Common myeloid progenitor, CD34-positive (primary cell): ENCODE results near the gene USP21. TPM values are rescaled to one million over a fixed set of nuclear protein-coding genes. Genes with fewer than 3 reads are reported as not detected.

Source experiments
- CTCF ChIA-PET: fragments of 350-600 bp; sonication (Branson Sonifier 250); formaldehyde crosslinking; loops from one replicate; lab custom pipeline; 2021; ENCODE audit warnings: antibody characterized with exemption; lab: Charles Lee
- POLR2A ChIA-PET: fragments of 350-600 bp; sonication (Branson Sonifier 250); formaldehyde crosslinking; loops from one replicate; lab custom pipeline; 2021; ENCODE audit warnings: antibody characterized with exemption; lab: Charles Lee
- DNase-seq, 3 donors: peaks; one replicate each; pipeline versions ENCODE4 v3.0.0 to v3.0.0-alpha.2; 2013
- H3K27ac ChIP-seq, 2 experiments: 1 replicate in 1 of 2; 2 replicates in 1 of 2; pipeline ENCODE4 v1.7.0; 2013; ENCODE audit warnings: inconsistent platforms in 2 of 2, low read length in 2 of 2, mild to moderate bottlenecking in 2 of 2, low read depth in 1 of 2, moderate library complexity in 1 of 2; ENCODE audit not compliant: severe bottlenecking in 2 of 2, insufficient read depth in 1 of 2, poor library complexity in 1 of 2
- H3K27me3 ChIP-seq, 5 experiments: replicated peaks in 2 of 5; 1 replicate in 3 of 5; 2 replicates in 2 of 5; pipeline versions ENCODE4 v1.6.1 to v1.7.0; 2013; ENCODE audit warnings: low read length in 4 of 5, mild to moderate bottlenecking in 2 of 5, moderate library complexity in 2 of 5, inconsistent platforms in 1 of 5; ENCODE audit not compliant: insufficient read depth in 5 of 5, control insufficient read depth in 4 of 5
- H3K36me3 ChIP-seq, 4 experiments: 1 replicate in 2 of 4; 2 replicates in 2 of 4; pipeline versions ENCODE4 v1.6.1 to v1.7.0; 2013; ENCODE audit warnings: low read length in 3 of 4, control low read depth in 1 of 4, mild to moderate bottlenecking in 1 of 4; ENCODE audit not compliant: control insufficient read depth in 4 of 4, insufficient read depth in 4 of 4
- H3K4me1 ChIP-seq, 4 experiments: 1 replicate in 3 of 4; 2 replicates in 1 of 4; pipeline versions ENCODE4 v1.6.1 to v1.7.1; 2013; ENCODE audit warnings: low read length in 3 of 4, mild to moderate bottlenecking in 3 of 4, control low read depth in 1 of 4, inconsistent platforms in 1 of 4, moderate library complexity in 1 of 4; ENCODE audit not compliant: control insufficient read depth in 4 of 4, insufficient read depth in 4 of 4; ENCODE audit errors: control extremely low read depth in 1 of 4
- H3K4me3 ChIP-seq, 7 experiments: 1 replicate in 4 of 7; 2 replicates in 3 of 7; pipeline versions ENCODE4 v1.5.1 to v1.7.0; 2013; ENCODE audit warnings: mild to moderate bottlenecking in 7 of 7, low read length in 6 of 7, moderate library complexity in 6 of 7, inconsistent platforms in 2 of 7, low read depth in 2 of 7, control low read depth in 1 of 7; ENCODE audit not compliant: insufficient read depth in 4 of 7, control insufficient read depth in 1 of 7; ENCODE audit errors: extremely low read depth in 1 of 7
- H3K9me3 ChIP-seq, 5 experiments: 1 replicate in 4 of 5; 2 replicates in 1 of 5; pipeline versions ENCODE4 v1.6.1 to v1.7.1; 2013; ENCODE audit warnings: low read length in 4 of 5, mild to moderate bottlenecking in 2 of 5, inconsistent platforms in 1 of 5, low read depth in 1 of 5, moderate library complexity in 1 of 5; ENCODE audit not compliant: control insufficient read depth in 4 of 5, insufficient read depth in 2 of 5; ENCODE audit errors: control extremely low read depth in 1 of 5
- WGBS: methylation state at CpG from one replicate; pipeline ENCODE4 v1.1.5; 2013; ENCODE audit not compliant: insufficient coverage; 5-methylcytosine and 5-hydroxymethylcytosine counted together
- polyA plus RNA-seq: library from polyadenylated mRNA; unstranded; fragments of 120-200 nt; gene quantifications from one replicate; pipeline ENCODE4 v1.2.1, GENCODE V29; 2013

Gene USP21, protein sequence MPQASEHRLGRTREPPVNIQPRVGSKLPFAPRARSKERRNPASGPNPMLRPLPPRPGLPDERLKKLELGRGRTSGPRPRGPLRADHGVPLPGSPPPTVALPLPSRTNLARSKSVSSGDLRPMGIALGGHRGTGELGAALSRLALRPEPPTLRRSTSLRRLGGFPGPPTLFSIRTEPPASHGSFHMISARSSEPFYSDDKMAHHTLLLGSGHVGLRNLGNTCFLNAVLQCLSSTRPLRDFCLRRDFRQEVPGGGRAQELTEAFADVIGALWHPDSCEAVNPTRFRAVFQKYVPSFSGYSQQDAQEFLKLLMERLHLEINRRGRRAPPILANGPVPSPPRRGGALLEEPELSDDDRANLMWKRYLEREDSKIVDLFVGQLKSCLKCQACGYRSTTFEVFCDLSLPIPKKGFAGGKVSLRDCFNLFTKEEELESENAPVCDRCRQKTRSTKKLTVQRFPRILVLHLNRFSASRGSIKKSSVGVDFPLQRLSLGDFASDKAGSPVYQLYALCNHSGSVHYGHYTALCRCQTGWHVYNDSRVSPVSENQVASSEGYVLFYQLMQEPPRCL
- polyA plus RNA-seq: 26.2 TPM

- 4% methylated on average over 53 of the region's 60 CpGs for WGBS
- H3K4me3 ChIP-seq: peak within 1 kb of the TSS; percentile 59 to 95 (median 87)
- peak; percentile 87 to 93 (median 92) for DNase-seq
- peak within 1 kb of the TSS; percentile 84 to 90 for H3K27ac ChIP-seq
- H3K9me3 ChIP-seq: no peaks in the 10 kb centered on the region
- CTCF ChIA-PET: interaction anchor here (0.7 to 3.2 kb wide), 8 partner anchors 7 to 61 kb away, joined by 3 to 14 read pairs (median 6); partner anchors contain the start of genes B4GALT3, KLHDC9, NIT1 and PFDN2
- POLR2A ChIA-PET: no interaction called here
- peaks cover 8 to 57% (median 27%) of the 10 kb centered on the region in 4 experiments for H3K36me3 ChIP-seq
- peaks cover 2 to 34% (median 28%) of the 10 kb centered on the region in 4 experiments for H3K4me1 ChIP-seq
- H3K27me3 ChIP-seq: no peaks in the 10 kb centered on the region
Measured at GRCh38 chr1:161159087-161159912, at the start of gene USP21. Gene USP21 (plus strand): TSS chr1:161159500. CDS start chr1:161160641, 1,141 bp downstream.

DNA sequence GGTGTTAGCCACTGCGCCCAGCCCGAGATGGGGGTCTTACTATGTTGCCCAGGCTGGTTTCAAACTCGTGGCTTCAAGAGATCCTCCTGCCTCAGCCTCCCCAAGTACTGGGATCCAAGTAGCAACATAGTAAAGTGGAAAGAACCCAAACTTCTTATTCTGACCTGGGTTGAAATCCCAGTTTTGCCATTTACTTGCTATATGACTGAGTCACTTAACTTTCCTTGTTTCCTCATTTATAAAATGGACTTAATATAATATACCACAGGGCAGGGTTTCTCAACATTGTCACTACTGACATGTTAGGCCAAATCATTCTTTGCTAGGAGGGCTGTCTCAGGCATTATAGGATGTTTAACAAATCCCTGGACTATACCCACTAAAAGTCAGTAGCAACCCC, 48.2 kb upstream of the USP21 start:
- Histone ChIP-seq H3K27ac (peak overlapping the region; percentile 12 to 27), H3K4me1 (peaks cover 31 to 50% (median 38%) of the 10 kb centered on the region in 4 experiments), H3K27me3 (no peaks in the 10 kb centered on the region), H3K4me3 (peak overlapping the region in 1 of 7 experiments; percentile 2), H3K36me3 (peaks cover 0 to 15% (median 7%) of the 10 kb centered on the region in 4 experiments), H3K9me3 (no peaks in the 10 kb centered on the region)
- 90% methylated on average over 3 of the region's 3 CpGs for WGBS
- ChIA-PET CTCF (interaction anchor here (1.3 kb wide), 1 partner anchor 10 kb away, joined by 3 read pairs; no protein-coding TSS in a partner anchor), POLR2A (no interaction called here)
- DNase-seq: no peak

DNA sequence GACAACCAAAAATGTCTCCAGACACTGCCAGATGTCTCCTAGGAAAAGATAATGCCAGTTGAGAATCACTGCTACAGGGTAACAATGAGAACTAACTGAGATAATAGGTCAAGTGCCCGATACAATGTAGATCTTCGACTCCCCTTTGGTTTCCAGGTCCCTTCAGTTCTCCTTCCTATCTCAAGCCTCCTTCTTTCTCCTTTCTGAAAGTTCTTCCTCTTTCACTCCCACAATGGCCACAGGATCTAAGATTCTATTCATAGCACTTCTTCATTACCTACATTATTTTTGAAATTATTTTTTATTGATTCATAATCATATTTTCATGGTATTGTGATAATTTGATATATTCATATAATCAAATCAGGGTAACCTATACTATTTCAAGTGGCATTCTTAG, 47.8 kb upstream of the USP21 start:
- Histone ChIP-seq H3K27ac (peak overlapping the region; percentile 12 to 27), H3K36me3 (peaks cover 0 to 15% (median 5%) of the 10 kb centered on the region in 4 experiments), H3K4me1 (peaks cover 33 to 55% (median 41%) of the 10 kb centered on the region in 4 experiments), H3K27me3 (no peaks in the 10 kb centered on the region), H3K4me3 (peak overlapping the region in 1 of 7 experiments; percentile 2), H3K9me3 (no peaks in the 10 kb centered on the region)
- ChIA-PET POLR2A (interaction anchor here (0.6 to 0.7 kb wide), 2 partner anchors 26 to 41 kb away, joined by 3 read pairs; no protein-coding TSS in a partner anchor), CTCF (interaction anchor here (1.0 to 1.6 kb wide), 6 partner anchors 10 to 91 kb away, joined by 3 to 10 read pairs (median 4); partner anchors contain the start of gene F11R)
- peak in 1 of 3 donors; percentile 22 for DNase-seq
- 9% methylated on average over 2 of the region's 2 CpGs for WGBS

- POLR2A ChIA-PET: interaction anchor here (1.2 kb wide), 1 partner anchor 18 kb away, joined by 4 read pairs; the partner anchor contains the start of gene DEDD
- H3K4me3 ChIP-seq: peak overlapping the region in 1 of 7 experiments; percentile 30
- H3K27ac ChIP-seq: peak overlapping the region; percentile 31 to 55
- H3K9me3 ChIP-seq: no peaks in the 10 kb centered on the region
- peaks cover 0 to 11% (median 4%) of the 10 kb centered on the region in 4 experiments for H3K36me3 ChIP-seq
- H3K27me3 ChIP-seq: no peaks in the 10 kb centered on the region
- DNase-seq: no peak
- WGBS: no CpG with 5 or more reads among the region's 1 CpG
- H3K4me1 ChIP-seq: peaks cover 41 to 74% (median 55%) of the 10 kb centered on the region in 4 experiments
- CTCF ChIA-PET: interaction anchor here (0.7 kb wide), 1 partner anchor 27 kb away, joined by 3 read pairs; no protein-coding TSS in a partner anchor
Measured at GRCh38 chr1:161113915-161114314, 45.4 kb upstream of the USP21 start.

DNA sequence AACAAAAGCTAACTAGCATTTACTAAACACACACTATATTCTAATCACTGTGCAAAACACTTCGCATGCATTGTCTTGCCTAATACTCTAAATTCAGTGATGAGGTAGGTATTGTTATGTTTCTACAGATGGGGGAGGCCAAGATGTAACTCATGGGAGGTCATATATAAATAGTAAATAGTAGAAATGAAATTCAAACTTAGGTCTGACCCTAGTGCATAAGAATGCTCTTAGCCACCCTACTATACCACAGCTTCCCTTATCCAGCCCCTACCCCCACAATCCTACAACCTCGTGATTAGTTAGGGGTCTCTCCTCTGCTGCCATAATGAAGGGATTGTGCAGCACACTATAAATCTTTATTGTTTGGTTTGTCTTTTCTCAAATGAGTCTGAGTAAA, 44.7 kb upstream of the USP21 start:
- no peaks in the 10 kb centered on the region for H3K9me3 ChIP-seq
- no peak overlapping the region for H3K4me3 ChIP-seq
- CTCF ChIA-PET: interaction anchor here (0.7 kb wide), 1 partner anchor 26 kb away, joined by 3 read pairs; no protein-coding TSS in a partner anchor
- POLR2A ChIA-PET: interaction anchor here (1.2 kb wide), 1 partner anchor 18 kb away, joined by 4 read pairs; the partner anchor contains the start of gene DEDD
- H3K4me1 ChIP-seq: peaks cover 46 to 80% (median 61%) of the 10 kb centered on the region in 4 experiments
- WGBS: no CpG with 5 or more reads among the region's 2 CpGs
- DNase-seq: no peak
- no peaks in the 10 kb centered on the region for H3K27me3 ChIP-seq
- peaks cover 0 to 7% (median 4%) of the 10 kb centered on the region in 4 experiments for H3K36me3 ChIP-seq
- H3K27ac ChIP-seq: peak overlapping the region in 1 of 2 experiments; percentile 55

DNA sequence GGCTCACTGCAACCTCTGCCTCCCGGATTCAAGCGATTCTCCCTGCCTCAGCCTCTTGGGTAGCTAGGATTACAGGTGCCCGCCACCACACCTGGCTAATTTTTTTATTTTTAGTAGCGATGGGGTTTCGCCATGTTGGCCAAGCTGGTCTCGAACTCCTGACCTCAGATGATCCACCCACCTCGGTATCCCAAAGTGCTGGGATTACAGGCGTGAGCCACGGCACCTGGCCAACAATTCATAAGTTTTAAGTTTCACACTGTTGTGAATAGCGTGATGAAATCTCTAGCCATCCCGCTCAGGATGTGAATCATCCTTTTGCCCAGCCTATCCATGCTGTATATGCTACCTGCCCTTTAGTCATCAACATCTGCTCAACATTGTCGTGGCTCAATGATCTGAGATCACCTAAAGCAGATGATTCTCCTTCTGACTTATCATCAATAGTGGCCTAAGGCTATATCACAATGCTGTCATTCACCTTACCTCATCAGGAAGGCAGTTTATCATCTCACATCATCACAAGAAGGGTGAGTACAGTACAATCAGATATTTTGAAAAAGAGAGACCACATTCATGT, 44.1 kb upstream of the USP21 start:
- Histone ChIP-seq H3K27me3 (no peaks in the 10 kb centered on the region), H3K4me1 (peaks cover 46 to 84% (median 63%) of the 10 kb centered on the region in 4 experiments), H3K27ac (peak overlapping the region in 1 of 2 experiments; percentile 55), H3K9me3 (no peaks in the 10 kb centered on the region), H3K4me3 (no peak overlapping the region), H3K36me3 (peaks cover under 1 to 10% (median 3%) of the 10 kb centered on the region in 4 experiments)
- WGBS: 95% methylated on average over 12 of the region's 12 CpGs
- ChIA-PET POLR2A (interaction anchor here (1.2 kb wide), 1 partner anchor 17 kb away, joined by 4 read pairs; the partner anchor contains the start of gene DEDD), CTCF (interaction anchor here (1.0 to 2.6 kb wide), 2 partner anchors 16 to 41 kb away, joined by 3 to 7 read pairs; no protein-coding TSS in a partner anchor)
- DNase-seq: peak in 1 of 3 donors; percentile 22
